ENCODE results near the gene TAS2R30.
"Not testable (repeated sequence)": the region's sequence is repeated elsewhere in the genome, so short reads cannot be mapped to it uniquely, and the experiment has no call there.

The TAS2R30 gene

GRCh38 chr12:11111213-11111612 is 23.2 kb downstream of the TAS2R30 start:
- DNase-seq: not testable (repeated sequence)

- no peak for DNase-seq
Measured at GRCh38 chr12:11108862-11109261, 25.6 kb downstream of the TAS2R30 start.

- no peak for DNase-seq
Measured at GRCh38 chr12:11107719-11108118, 26.7 kb downstream of the TAS2R30 start.

DNA sequence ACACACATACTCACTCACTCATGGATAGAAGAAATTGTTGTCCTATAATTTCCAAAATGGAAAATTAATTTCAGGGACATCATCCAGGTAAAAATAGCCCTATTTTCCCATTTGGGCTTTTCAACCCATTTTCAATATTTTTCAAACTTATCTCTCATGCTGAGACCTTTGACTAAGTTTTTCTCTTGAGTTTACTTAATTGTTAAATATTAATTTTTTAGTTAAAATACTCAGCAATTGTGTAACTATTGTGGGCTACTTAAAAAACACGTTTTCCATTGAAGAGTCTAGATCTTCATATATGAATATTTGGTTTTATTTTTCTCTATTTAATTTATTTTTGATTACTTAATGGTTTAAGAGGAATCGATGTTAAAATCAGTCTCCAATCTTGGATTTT is 28.2 kb downstream of the TAS2R30 start:
- no peak for DNase-seq

- no peak for DNase-seq
Measured at GRCh38 chr12:11105546-11105945, 28.9 kb downstream of the TAS2R30 start.

DNA sequence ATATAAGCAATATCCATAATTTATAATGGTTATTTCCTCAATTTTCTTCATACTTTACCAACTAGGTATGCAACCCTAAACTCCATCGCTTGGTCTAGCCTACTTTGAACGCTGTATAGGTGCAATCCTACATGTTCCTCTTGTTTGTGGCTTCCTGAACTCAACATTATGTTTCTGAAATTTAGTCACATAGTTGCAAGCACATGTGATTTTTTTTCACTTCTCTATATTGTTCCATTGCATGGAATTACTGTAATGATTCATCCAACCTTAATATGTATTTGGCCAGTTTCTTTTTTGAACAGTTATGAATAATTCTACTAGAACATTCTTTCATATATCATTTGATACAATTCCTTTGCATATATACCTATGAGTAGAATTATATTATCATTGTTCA is 39.5 kb downstream of the TAS2R30 start:
- DNase-seq: not testable (repeated sequence)

DNA sequence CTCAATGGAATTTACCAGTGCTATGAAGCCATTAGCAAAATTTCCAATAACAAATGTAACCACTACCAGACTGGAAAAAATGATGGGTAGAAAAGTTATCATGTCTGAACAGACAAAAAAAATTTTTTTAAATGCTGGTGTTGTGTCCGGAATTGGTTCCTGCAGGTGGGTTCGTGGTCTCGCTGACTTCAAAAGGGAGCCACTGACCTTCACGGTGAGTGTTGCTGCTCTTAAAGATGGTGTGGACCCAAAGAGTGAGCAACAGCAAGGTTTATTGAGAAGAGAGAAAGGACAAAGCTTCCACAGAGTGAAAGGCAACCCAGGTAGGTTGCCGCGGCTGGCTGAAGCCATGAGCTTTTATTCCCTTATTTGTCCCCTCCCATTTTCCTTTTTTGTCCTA is 42.3 kb downstream of the TAS2R30 start, which contains the start of gene TAS2R43:
Gene TAS2R43 (minus strand): TSS at position 186 of the 400 bp plus-strand sequence. CDS start 84 bp downstream, at position 102.
- DNase-seq: no peak

- no peak for DNase-seq
Measured at GRCh38 chr12:11089246-11089645, 45.2 kb downstream of the TAS2R30 start.

- DNase-seq: peak; percentile 68
Measured at GRCh38 chr12:11085419-11085818, 49.0 kb downstream of the TAS2R30 start.
